ENCODE results near the gene PSMD8. TPM values are rescaled to one million over a fixed set of nuclear protein-coding genes. Genes with fewer than 3 reads are reported as not detected.

Gene PSMD8
- polyA plus RNA-seq, 3 donors = 148 to 207 (median 179) TPM

- H3K4me3 ChIP-seq (replicated peaks in 1 of 3; ENCODE audit: low read depth in 2 of 3, low read length in 3 of 3) = no peak overlapping the region
- no peak overlapping the region for H2AFZ ChIP-seq (ENCODE audit: insufficient read depth, low read depth, low read length, poor library complexity, severe bottlenecking)
- H3K4me1 Mint-ChIP-seq = peaks cover 24% of the 10 kb centered on the region
- peaks cover 33 to 63% (median 38%) of the 10 kb centered on the region in 3 donors for H3K27me3 Mint-ChIP-seq (ENCODE audit: low read depth in 3 of 3)
- H3K4me3 Mint-ChIP-seq = peak overlapping the region in 1 of 2 donors; percentile 92
- no peak for DNase-seq
- H3K9ac ChIP-seq (ENCODE audit: insufficient read depth, low read length, poor library complexity, severe bottlenecking) = no peak overlapping the region
- peaks cover 0 to 44% of the 10 kb centered on the region in 2 donors for H3K27me3 ChIP-seq (ENCODE audit: control insufficient read depth in 2 of 2, insufficient read depth in 2 of 2, low read length in 2 of 2)
- no peaks in the 10 kb centered on the region for H3K79me2 ChIP-seq (ENCODE audit: insufficient read depth, low read length)
- 84% methylated on average over 8 of the region's 9 CpGs for WGBS (ENCODE audit: insufficient coverage)
- peaks cover 0 to 11% (median 7%) of the 10 kb centered on the region in 7 donors for H3K9me3 Mint-ChIP-seq
- no peak overlapping the region for H3K4me2 ChIP-seq (replicated peaks; ENCODE audit: extremely low read depth, low read length, poor library complexity, severe bottlenecking)
- H3K9me3 ChIP-seq (replicated peaks in 1 of 2; ENCODE audit: control insufficient read depth in 1 of 2, insufficient read depth in 1 of 2, low read length in 2 of 2) = peaks cover 0 to 4% of the 10 kb centered on the region in 2 donors
- no peak overlapping the region for H3K27ac Mint-ChIP-seq
- intact Hi-C loops (cut with micrococcal nuclease) = no loop called here
- H3K36me3 ChIP-seq (replicated peaks in 1 of 2; ENCODE audit: control insufficient read depth in 1 of 2, insufficient read depth in 2 of 2, low read length in 2 of 2) = no peaks in the 10 kb centered on the region
- no peak for TF ChIP-seq CTCF (IDR thresholded peaks at IDR 0.05)
- H3K4me1 ChIP-seq (ENCODE audit: control insufficient read depth in 1 of 2, insufficient read depth in 2 of 2, low read length in 2 of 2) = peaks cover 18 to 23% of the 10 kb centered on the region in 2 donors
- H3K36me3 Mint-ChIP-seq = peaks cover 0 to 3% of the 10 kb centered on the region in 2 donors
- H3K27ac ChIP-seq (ENCODE audit: low read depth in 1 of 2, low read length in 2 of 2) = no peak overlapping the region
- H4K20me1 ChIP-seq (ENCODE audit: insufficient read depth, low read length) = no peaks in the 10 kb centered on the region
These were observed 14.0 kb upstream of the PSMD8 start for GRCh38 chr19:38360351-38360750.

GRCh38 chr19:38360839-38361631 is 13.3 kb upstream of the PSMD8 start:
- no peak for TF ChIP-seq CTCF (IDR thresholded peaks at IDR 0.05)
- intact Hi-C loops (cut with micrococcal nuclease) = no loop called here

More at GRCh38 chr19:38360839-38361631, 13.3 kb upstream of the PSMD8 start:
- no peaks in the 10 kb centered on the region for H3K36me3 ChIP-seq (replicated peaks in 1 of 2; ENCODE audit: control insufficient read depth in 1 of 2, insufficient read depth in 2 of 2, low read length in 2 of 2)
- H3K27me3 ChIP-seq (ENCODE audit: control insufficient read depth in 2 of 2, insufficient read depth in 2 of 2, low read length in 2 of 2) = peaks cover 0 to 41% of the 10 kb centered on the region in 2 donors
- peak in 2 of 3 donors; percentile 24 to 28 for DNase-seq
- H3K4me3 ChIP-seq (replicated peaks in 1 of 3; ENCODE audit: low read depth in 2 of 3, low read length in 3 of 3) = peak overlapping the region; percentile 45 to 88 (median 60)
- WGBS (ENCODE audit: insufficient coverage) = 32% methylated on average over 17 of the region's 23 CpGs
- peaks cover 0 to 3% of the 10 kb centered on the region in 2 donors for H3K36me3 Mint-ChIP-seq
- H3K27ac Mint-ChIP-seq = peak overlapping the region in 2 of 7 donors; percentile 18 to 31
- peak overlapping the region; percentile 56 for H3K9ac ChIP-seq (ENCODE audit: insufficient read depth, low read length, poor library complexity, severe bottlenecking)
- H2AFZ ChIP-seq (ENCODE audit: insufficient read depth, low read depth, low read length, poor library complexity, severe bottlenecking) = peak overlapping the region; percentile 93
- H3K4me3 Mint-ChIP-seq = peak overlapping the region; percentile 86 to 92
- H3K4me1 Mint-ChIP-seq = peaks cover 24% of the 10 kb centered on the region
- H3K27me3 Mint-ChIP-seq (ENCODE audit: low read depth in 3 of 3) = peaks cover 36 to 60% (median 40%) of the 10 kb centered on the region in 3 donors
- no peaks in the 10 kb centered on the region for H3K79me2 ChIP-seq (ENCODE audit: insufficient read depth, low read length)
- peaks cover 18 to 23% of the 10 kb centered on the region in 2 donors for H3K4me1 ChIP-seq (ENCODE audit: control insufficient read depth in 1 of 2, insufficient read depth in 2 of 2, low read length in 2 of 2)
- no peak overlapping the region for H3K27ac ChIP-seq (ENCODE audit: low read depth in 1 of 2, low read length in 2 of 2)
- H3K4me2 ChIP-seq (replicated peaks; ENCODE audit: extremely low read depth, low read length, poor library complexity, severe bottlenecking) = peak overlapping the region; percentile 90
- no peaks in the 10 kb centered on the region for H4K20me1 ChIP-seq (ENCODE audit: insufficient read depth, low read length)
- H3K9me3 Mint-ChIP-seq = peaks cover 0 to 13% (median 7%) of the 10 kb centered on the region in 7 donors
- H3K9me3 ChIP-seq (replicated peaks in 1 of 2; ENCODE audit: control insufficient read depth in 1 of 2, insufficient read depth in 1 of 2, low read length in 2 of 2) = peaks cover 0 to 4% of the 10 kb centered on the region in 2 donors

Data from CD14-positive monocyte (primary cell).